Measurements from ENCODE around the gene QKI. TPM values are rescaled to one million over a fixed set of nuclear protein-coding genes. Genes with fewer than 3 reads are reported as not detected.

The QKI gene
- polyA plus RNA-seq, 1 donor from 2014 or later, result 9.3 TPM

DNA sequence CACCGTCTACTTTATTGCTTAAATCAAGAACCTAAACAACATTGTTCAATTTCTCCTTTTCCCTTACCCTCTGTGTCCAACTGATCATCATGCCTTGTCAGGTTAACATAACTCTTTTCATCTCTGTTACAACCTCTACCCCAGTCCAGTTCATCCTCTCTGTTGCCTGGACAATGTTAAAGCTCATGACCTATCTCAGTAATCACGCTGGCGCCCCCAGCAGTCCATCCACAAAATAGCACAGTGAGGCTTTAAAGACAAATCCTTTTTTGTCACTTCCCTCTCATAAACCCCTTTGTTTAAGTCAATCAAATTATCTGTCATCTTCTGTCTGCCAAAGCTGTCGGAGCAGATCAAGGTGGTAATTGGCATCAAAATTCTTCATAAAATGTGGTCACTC lies 140.1 kb downstream of the QKI start:
- no peaks in the 10 kb centered on the region for H3K9me3 Mint-ChIP-seq
- no peak overlapping the region for H3K27ac Mint-ChIP-seq
- no peaks in the 10 kb centered on the region for H3K27me3 Mint-ChIP-seq
- peaks cover 0 to 7% (median 1%) of the 10 kb centered on the region in 3 donors for H3K4me1 Mint-ChIP-seq
- H3K4me3 Mint-ChIP-seq, result no peak overlapping the region
- peaks cover 23% of the 10 kb centered on the region for H3K36me3 Mint-ChIP-seq

DNA sequence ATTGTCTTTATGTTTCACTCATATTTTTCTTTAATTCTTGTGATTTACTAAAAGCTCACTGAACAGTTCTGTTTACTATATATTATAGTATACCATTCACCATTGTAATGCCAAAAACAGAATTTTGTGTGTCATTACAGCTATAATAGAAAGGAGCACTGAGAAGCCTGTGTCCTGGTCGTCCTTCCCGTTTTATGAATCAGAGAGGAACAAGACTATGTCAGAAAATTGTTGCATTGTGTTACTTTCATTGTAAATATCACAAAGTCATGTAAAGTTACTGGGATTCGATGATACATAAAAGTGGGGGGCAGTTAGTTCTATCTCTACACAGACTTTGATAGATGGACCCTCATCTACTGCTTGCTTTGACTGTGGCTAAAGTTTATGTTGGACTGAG lies 145.1 kb downstream of the QKI start:
- Mint-ChIP-seq H3K9me3 (no peaks in the 10 kb centered on the region), H3K4me3 (no peak overlapping the region), H3K4me1 (peaks cover 0 to 2% (median 1%) of the 10 kb centered on the region in 3 donors), H3K27ac (no peak overlapping the region), H3K36me3 (peaks cover 26% of the 10 kb centered on the region), H3K27me3 (no peaks in the 10 kb centered on the region)

DNA sequence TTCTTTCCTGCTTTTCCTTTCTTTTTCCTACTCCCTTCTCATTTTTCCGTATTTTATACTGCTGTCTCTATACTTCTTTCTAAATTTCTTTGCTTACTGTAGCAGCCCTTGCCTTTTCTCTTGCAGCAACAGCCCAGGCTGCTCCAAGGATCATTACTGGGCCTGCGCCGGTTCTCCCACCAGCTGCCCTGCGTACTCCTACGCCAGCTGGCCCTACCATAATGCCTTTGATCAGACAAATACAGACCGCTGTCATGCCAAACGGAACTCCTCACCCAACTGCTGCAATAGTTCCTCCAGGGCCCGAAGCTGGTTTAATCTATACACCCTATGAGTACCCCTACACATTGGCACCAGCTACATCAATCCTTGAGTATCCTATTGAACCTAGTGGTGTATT lies 148.8 kb downstream of the QKI start:
- H3K4me1 Mint-ChIP-seq, result peaks cover 0 to 1% (median 0%) of the 10 kb centered on the region in 3 donors
- H3K27ac Mint-ChIP-seq, result no peak overlapping the region
- H3K36me3 Mint-ChIP-seq, result peaks cover 17% of the 10 kb centered on the region
- no peaks in the 10 kb centered on the region for H3K27me3 Mint-ChIP-seq
- H3K9me3 Mint-ChIP-seq, result no peaks in the 10 kb centered on the region
- no peak overlapping the region for H3K4me3 Mint-ChIP-seq

DNA sequence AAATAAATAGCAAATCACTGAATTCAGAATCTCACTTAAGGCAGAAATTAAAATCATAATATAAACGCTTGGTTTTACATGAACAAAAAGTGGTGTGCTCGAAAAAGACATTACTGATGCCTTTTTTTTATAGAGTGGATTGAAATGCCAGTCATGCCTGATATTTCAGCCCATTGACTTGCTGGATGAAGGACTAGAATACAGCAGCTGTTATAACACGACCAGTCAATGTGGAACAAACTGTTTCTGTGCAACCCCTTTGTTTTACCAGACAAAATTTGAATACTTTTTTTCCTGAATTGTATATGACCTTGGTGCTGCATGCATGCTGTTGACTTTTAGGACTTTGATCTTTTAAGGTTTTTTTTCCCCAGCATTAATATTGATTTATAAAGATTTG lies 150.0 kb downstream of the QKI start:
- Mint-ChIP-seq H3K4me1 (no peaks in the 10 kb centered on the region), H3K27me3 (no peaks in the 10 kb centered on the region), H3K4me3 (no peak overlapping the region), H3K36me3 (peaks cover 10% of the 10 kb centered on the region), H3K27ac (no peak overlapping the region), H3K9me3 (no peaks in the 10 kb centered on the region)

DNA sequence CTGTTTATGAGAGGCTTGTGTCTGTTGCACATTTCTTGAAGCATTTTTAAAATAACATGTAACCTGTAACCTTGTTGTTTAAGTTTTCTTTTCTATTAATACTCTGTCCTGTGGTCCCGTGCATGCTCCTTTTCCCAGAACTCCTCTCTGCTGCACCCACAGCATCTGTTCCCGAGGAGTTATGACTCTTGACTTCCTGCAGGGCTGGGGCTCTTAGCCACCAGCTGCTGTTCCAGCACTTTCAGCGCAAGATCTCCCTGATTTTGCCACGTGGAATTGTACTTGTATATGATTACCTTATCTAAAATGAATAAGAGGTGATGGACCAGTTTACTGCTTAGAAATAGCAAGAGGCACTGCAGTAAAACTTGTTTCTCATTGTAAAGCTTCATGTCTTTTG lies 150.6 kb downstream of the QKI start:
- Mint-ChIP-seq H3K27ac (no peak overlapping the region), H3K27me3 (no peaks in the 10 kb centered on the region), H3K4me3 (no peak overlapping the region), H3K9me3 (no peaks in the 10 kb centered on the region), H3K4me1 (no peaks in the 10 kb centered on the region), H3K36me3 (peaks cover 10% of the 10 kb centered on the region)

DNA sequence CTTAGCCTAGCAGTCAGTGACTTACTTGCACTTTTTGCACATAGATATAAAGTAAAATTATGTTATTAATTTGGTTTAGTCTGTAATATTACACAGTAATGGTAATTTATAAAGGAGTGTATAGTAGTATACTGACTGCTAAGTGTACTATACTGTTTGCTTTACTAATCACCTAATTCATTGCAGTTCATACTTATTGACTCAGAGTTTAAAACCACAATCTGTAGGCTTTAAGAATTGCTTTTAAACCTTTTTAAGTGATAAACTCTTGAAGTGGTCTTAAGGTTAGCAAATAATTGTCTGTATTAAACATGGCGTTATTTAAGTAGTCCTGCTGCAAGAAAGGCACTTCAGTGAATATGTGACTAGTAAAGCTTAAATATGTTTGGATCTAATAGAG lies 151.5 kb downstream of the QKI start:
- Mint-ChIP-seq H3K4me1 (no peaks in the 10 kb centered on the region), H3K27ac (no peak overlapping the region), H3K36me3 (peaks cover 17% of the 10 kb centered on the region), H3K4me3 (no peak overlapping the region), H3K9me3 (no peaks in the 10 kb centered on the region), H3K27me3 (no peaks in the 10 kb centered on the region)

DNA sequence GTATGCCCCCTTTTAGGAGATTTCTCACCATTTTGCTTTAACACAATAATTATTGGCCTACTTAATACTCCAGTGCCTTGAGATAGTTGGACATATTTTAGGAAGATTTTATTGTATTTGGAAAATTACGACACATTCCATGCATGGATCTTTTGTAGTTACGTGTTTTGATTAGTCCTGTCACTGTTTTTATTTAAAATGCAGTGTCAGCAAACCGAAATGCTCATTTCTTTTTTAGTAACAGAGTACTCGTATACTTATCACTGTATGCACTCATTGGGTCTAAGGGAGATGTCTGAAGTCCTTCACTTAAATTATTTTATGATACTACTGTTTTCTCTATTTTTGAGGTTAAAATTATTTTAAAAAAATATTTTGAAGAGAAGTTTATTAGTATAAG lies 153.8 kb downstream of the QKI start:
- no peaks in the 10 kb centered on the region for H3K9me3 Mint-ChIP-seq
- H3K36me3 Mint-ChIP-seq, result peaks cover 15% of the 10 kb centered on the region
- no peak overlapping the region for H3K27ac Mint-ChIP-seq
- no peaks in the 10 kb centered on the region for H3K4me1 Mint-ChIP-seq
- H3K4me3 Mint-ChIP-seq, result no peak overlapping the region
- no peaks in the 10 kb centered on the region for H3K27me3 Mint-ChIP-seq

DNA sequence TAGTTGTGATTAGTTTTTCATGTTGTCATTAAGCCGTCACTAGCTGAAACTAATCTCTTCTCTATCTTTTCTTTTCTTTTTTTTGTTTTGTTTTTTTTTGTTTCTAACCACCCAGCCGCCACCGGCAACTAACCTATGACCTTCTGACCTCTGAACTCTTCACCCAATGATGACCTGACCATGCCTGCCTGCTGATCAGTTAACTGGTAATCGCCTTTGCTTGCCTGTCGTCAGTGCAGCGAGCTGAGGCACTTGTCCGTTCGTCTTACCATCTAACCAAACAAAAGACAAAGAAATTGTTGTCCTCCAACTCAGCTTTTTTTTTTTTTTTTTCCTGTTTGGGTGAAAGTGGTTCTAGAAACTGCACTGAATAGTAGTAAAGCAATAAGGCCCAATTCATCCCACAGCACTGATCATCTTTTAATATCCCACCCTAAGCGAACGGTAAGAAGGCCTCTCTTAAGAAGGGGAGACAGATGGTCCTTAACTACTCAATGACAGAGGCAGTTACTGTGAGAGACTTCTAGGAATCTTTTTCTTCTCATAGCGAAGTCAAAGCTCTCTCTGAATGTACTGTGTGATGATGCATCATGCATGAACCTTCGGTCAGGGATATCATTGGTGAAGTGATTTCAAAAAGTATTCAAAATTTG lies 156.2 kb downstream of the QKI start:
- Mint-ChIP-seq H3K4me3 (no peak overlapping the region), H3K27me3 (no peaks in the 10 kb centered on the region), H3K4me1 (no peaks in the 10 kb centered on the region), H3K27ac (no peak overlapping the region), H3K36me3 (peaks cover 15% of the 10 kb centered on the region), H3K9me3 (no peaks in the 10 kb centered on the region)

DNA sequence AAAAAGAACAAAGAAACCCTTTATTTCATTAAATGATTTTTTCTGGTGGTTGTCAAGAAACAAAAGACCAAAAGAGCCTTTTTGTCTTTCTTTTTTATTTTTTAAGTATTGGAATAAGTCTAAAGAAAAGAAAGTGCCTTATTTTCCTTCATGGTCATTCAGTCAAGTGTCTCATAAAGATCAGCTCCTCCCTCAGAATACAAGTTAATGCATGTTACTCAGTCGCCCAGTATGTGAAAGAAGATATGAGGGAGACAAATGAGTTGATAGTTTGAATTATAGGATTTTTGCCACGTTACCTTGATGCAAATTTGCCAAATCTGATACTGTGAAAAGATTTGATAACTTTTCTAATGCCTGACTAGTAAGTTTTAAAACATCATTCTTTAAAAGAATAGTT lies 157.2 kb downstream of the QKI start:
- Mint-ChIP-seq H3K27me3 (no peaks in the 10 kb centered on the region), H3K4me3 (no peak overlapping the region), H3K36me3 (peaks cover 16% of the 10 kb centered on the region), H3K4me1 (no peaks in the 10 kb centered on the region), H3K9me3 (no peaks in the 10 kb centered on the region), H3K27ac (no peak overlapping the region)

DNA sequence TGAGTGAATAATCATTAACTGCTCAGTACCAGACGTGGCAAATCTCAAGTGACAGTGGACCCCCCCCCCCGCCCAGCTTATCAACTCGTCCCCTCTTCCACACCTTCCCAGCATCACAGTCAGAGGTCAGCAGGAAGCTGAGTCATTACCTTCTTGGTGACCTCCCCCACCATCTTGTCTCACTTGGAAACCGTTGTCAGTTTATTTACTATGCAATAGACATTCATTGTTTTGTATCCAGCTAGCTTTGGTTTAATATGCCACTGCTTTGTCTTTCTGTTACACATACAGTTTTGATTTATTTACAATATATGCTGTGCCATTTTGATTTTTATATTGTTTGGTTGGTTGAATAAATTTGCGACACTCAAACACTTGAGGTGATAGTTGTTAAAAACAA lies 158.1 kb downstream of the QKI start:
- Mint-ChIP-seq H3K4me1 (no peaks in the 10 kb centered on the region), H3K36me3 (peaks cover 12% of the 10 kb centered on the region), H3K9me3 (no peaks in the 10 kb centered on the region), H3K27me3 (no peaks in the 10 kb centered on the region), H3K4me3 (no peak overlapping the region), H3K27ac (no peak overlapping the region)

DNA sequence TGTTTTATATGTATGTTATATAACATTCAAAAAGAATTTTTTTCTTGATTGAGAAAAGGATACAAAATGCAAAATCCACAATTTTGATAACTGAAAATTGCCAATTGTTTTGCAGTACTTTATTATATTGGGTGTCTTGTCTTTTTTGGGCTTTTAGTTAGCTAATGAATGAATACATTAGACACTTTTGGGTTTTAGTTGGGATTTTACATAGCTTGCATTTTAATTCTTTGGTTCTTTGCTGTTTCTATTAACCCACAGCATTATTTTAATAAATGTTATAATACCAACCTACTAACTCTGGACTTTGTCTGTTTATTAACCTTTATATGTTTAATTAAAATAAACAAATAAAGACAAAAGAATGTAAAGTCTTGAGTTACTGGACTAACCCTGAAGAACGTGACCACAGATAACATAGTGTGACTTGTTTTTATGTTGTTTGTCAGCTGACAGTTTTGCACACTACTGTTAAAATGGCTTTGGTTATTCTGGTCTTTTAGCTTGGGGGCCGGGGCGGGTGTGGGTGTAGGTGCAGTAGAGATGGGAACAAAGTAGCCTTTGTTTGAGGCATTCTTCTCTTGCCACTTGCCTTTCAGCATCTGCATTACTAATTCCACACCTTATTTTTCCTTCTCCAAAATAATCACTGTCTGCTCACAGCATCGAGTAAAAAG lies 159.1 kb downstream of the QKI start:
- H3K36me3 Mint-ChIP-seq, result peaks cover 12% of the 10 kb centered on the region
- H3K27ac Mint-ChIP-seq, result no peak overlapping the region
- H3K4me3 Mint-ChIP-seq, result no peak overlapping the region
- no peaks in the 10 kb centered on the region for H3K27me3 Mint-ChIP-seq
- no peaks in the 10 kb centered on the region for H3K4me1 Mint-ChIP-seq
- no peaks in the 10 kb centered on the region for H3K9me3 Mint-ChIP-seq

DNA sequence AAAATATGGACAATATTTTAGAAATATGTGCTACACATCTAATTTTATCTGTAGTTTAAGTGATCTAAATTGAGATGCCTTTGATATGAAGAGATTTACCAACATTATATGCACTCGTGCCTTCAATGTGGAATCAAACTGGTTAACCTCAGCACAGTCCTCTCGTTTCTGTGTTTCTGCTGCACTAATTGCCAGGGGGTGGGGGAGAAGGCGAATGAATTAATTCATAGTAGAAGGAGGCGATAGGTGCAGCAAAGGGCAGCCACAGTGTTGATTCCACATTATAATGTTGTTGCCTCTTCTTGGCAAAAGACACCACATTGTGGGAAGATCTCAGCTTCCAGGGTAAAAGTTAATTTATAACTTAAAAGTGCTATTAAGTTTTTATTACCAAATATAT lies 161.6 kb downstream of the QKI start:
- H3K9me3 Mint-ChIP-seq, result no peaks in the 10 kb centered on the region
- H3K4me3 Mint-ChIP-seq, result no peak overlapping the region
- no peaks in the 10 kb centered on the region for H3K27me3 Mint-ChIP-seq
- H3K36me3 Mint-ChIP-seq, result peaks cover 5% of the 10 kb centered on the region
- H3K4me1 Mint-ChIP-seq, result peaks cover 0 to 1% (median 0%) of the 10 kb centered on the region in 3 donors
- no peak overlapping the region for H3K27ac Mint-ChIP-seq

DNA sequence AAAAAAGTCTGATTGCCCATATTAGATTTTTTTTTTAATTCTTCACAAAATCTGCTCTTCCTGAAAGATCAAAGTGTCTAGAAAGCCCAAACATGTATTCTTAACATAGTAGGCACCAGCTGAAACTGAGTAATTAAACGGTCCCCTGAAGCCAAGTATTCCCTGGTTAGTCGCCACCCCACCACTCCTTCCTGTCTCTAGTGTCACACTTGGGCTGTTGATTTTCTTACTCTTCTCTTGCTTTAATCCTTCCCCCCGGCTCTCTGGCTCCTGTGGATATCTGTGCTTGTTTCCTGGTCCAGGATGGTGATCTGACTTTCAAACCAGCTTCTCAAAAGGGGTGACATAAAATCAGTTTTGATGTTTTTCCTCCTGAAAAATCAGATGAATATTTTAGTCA lies 162.9 kb downstream of the QKI start:
- Mint-ChIP-seq H3K36me3 (peaks cover 5% of the 10 kb centered on the region), H3K9me3 (no peaks in the 10 kb centered on the region), H3K27ac (no peak overlapping the region), H3K4me1 (peaks cover 0 to 1% (median 0%) of the 10 kb centered on the region in 3 donors), H3K27me3 (no peaks in the 10 kb centered on the region), H3K4me3 (no peak overlapping the region)

DNA sequence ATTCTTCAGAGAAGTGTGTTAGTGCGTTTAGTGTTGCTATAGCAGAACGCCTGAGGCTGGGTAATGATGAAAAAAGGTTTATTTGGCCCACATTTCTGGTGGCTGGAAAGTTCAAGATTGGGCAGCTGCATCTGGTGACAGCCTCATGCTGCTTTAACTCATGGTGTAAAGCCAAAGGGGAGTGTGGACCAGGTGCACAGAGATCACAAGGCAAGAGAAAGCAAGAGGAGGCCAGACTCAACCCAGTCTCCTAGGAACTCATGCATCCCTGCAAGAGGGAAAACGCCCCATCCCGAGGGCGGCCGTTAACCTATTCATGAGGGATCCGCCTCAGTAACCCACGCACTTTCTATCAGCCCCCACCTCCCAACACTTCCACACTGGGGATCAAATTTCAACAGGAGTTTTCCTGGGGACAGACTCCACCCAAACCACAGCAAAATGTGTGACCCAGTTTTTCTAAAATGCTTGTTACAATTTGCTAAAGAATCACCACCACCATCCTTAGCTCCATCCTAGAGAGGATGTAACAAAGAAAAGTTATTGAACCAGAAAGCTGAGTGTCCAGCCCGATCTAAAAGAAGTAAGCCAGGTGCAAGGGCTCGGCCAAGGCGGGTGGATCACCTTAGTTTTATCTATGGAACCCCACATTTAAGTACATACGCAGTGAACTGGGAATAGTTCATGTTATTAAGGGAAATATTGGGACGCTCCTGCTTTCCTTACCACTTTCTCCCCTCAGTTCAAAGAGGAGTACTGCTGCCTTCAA lies 164.8 kb downstream of the QKI start:
- no peak overlapping the region for H3K27ac Mint-ChIP-seq
- H3K4me3 Mint-ChIP-seq, result peak overlapping the region in 1 of 4 donors; percentile 39
- no peaks in the 10 kb centered on the region for H3K9me3 Mint-ChIP-seq
- H3K4me1 Mint-ChIP-seq, result peaks cover 0 to 1% (median 0%) of the 10 kb centered on the region in 3 donors
- H3K36me3 Mint-ChIP-seq, result peaks cover 3% of the 10 kb centered on the region
- H3K27me3 Mint-ChIP-seq, result no peaks in the 10 kb centered on the region

DNA sequence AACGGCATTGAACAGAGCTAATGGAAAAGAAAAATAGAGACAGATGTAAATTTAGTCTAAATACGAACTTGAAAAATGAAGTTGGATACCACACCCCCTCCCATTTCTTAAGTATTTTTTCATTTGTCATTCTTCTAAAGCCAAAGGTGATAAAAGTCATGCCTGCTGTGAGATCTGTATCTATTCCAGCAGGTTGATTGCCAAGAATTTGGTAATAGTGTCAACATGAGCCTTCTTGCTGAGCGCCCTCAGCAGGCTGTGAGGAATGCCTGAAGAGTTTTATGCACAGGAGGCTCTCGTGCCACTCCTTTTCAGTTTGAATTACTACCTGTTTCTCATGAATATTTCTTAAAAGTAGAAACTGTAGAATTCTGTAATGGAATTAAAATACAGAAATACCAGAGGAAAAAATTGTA lies 165.4 kb downstream of the QKI start:
- peaks cover 0 to 1% (median 0%) of the 10 kb centered on the region in 3 donors for H3K4me1 Mint-ChIP-seq
- H3K9me3 Mint-ChIP-seq, result no peaks in the 10 kb centered on the region
- H3K36me3 Mint-ChIP-seq, result peaks cover 1% of the 10 kb centered on the region
- no peak overlapping the region for H3K27ac Mint-ChIP-seq
- H3K27me3 Mint-ChIP-seq, result no peaks in the 10 kb centered on the region
- peak overlapping the region in 1 of 4 donors; percentile 39 for H3K4me3 Mint-ChIP-seq

All from IgD-negative memory B cell (primary cell).